Brain microvascular endothelial cell (primary cell): ENCODE data around the gene MED16.
"Not testable (repeated sequence)": the region's sequence is repeated elsewhere in the genome, so short reads cannot be mapped to it uniquely, and the experiment has no call there.

ENCODE experiments used
- DNase-seq: peaks from one replicate; pipeline ENCODE4 v3.0.0-alpha.2; 2020
- H3K27ac ChIP-seq: fragments of 250-450 bp; sonication (Bioruptor Pico); 2 replicates; pipeline ENCODE4 v1.5.1; 2020; ENCODE audit warnings: mild to moderate bottlenecking, moderate library complexity
- H3K27me3 ChIP-seq: fragments of 250-450 bp; sonication (Bioruptor Pico); replicated peaks from 2 replicates; pipeline ENCODE4 v1.5.1; 2020; ENCODE audit warnings: mild to moderate bottlenecking
- H3K36me3 ChIP-seq: fragments of 250-450 bp; sonication (Bioruptor Pico); replicated peaks from 2 replicates; pipeline ENCODE4 v1.5.1; 2020; ENCODE audit warnings: mild to moderate bottlenecking
- H3K4me3 ChIP-seq: 2 replicates; pipeline ENCODE4 v1.5.1; 2011; ENCODE audit warnings: low read depth, mild to moderate bottlenecking, control low read depth, low read length, moderate library complexity
- in situ Hi-C: cut with HindIII; loops from 2 replicates; pipeline ENCODE4 v1.10.0; 2017; ENCODE audit warnings: low sequenced_read_pairs, low pct_ligation_motif_present
- TF ChIP-seq, protein P1 (sequence below): IDR thresholded peaks from 2 replicates; pipeline ENCODE4 v1.5.1; 2011; ENCODE audit warnings: low read depth, mild to moderate bottlenecking, moderate library complexity, low read length, control low read depth, inconsistent platforms; ENCODE audit errors: missing control alignments

Gene MED16

DNA sequence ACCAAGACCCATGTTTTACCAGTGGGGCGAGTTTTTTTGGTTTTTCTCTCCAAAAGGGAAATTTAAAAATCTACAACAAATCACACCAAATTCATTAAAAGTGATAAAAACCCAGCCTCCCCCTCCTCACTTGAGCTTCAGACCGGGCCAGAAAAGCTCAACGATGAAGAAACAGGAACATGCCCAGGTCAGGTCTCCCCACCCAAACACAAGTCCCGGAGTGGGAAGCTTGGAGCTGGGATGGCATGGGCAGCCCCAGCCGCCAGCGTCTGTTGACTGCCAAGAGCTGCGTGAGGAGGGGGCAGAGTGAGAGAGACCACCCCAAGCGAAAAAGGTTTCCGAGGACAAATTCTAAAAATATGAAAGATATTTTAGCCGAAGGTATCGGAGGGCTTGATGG, 4.0 kb upstream of the MED16 start:
- DNase-seq, result no peak
- Histone ChIP-seq H3K27ac (no peak overlapping the region), H3K36me3 (peaks cover 27% of the 10 kb centered on the region), H3K27me3 (no peaks in the 10 kb centered on the region), H3K4me3 (no peak overlapping the region)
- TF ChIP-seq, protein P1, sequence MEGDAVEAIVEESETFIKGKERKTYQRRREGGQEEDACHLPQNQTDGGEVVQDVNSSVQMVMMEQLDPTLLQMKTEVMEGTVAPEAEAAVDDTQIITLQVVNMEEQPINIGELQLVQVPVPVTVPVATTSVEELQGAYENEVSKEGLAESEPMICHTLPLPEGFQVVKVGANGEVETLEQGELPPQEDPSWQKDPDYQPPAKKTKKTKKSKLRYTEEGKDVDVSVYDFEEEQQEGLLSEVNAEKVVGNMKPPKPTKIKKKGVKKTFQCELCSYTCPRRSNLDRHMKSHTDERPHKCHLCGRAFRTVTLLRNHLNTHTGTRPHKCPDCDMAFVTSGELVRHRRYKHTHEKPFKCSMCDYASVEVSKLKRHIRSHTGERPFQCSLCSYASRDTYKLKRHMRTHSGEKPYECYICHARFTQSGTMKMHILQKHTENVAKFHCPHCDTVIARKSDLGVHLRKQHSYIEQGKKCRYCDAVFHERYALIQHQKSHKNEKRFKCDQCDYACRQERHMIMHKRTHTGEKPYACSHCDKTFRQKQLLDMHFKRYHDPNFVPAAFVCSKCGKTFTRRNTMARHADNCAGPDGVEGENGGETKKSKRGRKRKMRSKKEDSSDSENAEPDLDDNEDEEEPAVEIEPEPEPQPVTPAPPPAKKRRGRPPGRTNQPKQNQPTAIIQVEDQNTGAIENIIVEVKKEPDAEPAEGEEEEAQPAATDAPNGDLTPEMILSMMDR, result no peak
- in situ Hi-C loops, result no loop called here

DNA sequence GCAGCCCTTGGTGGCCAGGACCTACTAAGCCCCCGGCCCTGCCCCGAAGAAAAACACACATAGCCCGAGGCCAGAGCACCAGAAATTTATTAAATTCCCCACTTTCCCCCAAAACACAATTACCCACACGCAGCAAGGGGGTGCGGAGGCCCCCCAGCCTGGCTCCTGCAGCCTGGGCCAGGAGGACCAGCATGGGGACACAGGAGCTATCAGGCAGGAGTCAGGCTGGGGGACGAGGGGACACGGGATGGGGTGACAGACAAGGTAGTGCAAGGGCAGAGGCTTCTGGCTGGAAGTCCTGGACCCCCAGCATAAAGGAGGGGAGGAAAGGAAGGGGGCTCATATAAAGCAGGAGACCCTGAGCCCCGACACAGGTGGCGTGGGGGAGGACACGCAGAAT, 3.4 kb upstream of the MED16 start:
- no peak overlapping the region for H3K27ac ChIP-seq
- no peak overlapping the region for H3K4me3 ChIP-seq
- TF ChIP-seq, protein P1, result no peak
- DNase-seq, result no peak
- H3K27me3 ChIP-seq, result no peaks in the 10 kb centered on the region
- in situ Hi-C loops, result no loop called here
- H3K36me3 ChIP-seq, result peaks cover 24% of the 10 kb centered on the region

DNA sequence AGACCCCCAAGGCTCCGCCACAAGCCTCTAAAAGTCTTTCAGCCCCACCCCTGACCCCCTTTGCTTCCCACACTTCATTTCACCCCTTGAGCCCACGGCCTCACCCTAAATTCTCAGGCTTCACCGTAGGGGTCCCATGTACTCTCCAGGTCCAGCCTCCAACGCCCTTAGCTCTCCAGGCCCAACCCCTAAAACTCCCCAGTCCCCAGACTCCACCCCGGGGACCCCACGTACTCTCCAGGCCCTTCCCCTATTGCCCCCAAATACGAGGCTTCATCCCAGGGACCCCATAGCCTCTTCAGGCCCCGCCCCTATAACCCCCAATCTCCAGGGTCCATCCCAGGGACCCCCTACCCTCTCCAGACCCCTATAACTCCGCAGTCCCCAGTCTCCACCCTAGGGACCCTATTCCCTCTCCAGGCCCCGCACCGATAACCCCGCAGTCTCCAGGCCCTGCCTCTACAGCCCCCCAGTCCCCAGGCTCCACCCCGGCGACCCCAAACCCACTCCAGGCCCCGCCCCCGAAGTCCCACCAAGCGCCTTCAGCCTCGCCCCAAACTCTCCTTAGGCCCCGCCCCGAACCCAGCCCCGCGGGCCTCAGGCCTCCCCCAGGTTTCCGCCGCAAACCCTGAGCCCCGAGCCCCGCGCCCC, 619 bp downstream of the MED16 start:
- H3K27ac ChIP-seq, result peak overlapping the region; percentile 42
- TF ChIP-seq, protein P1, result no peak
- DNase-seq, result no peak
- in situ Hi-C loops, result no loop called here
- peak overlapping the region; percentile 79 for H3K4me3 ChIP-seq
- peaks cover 25% of the 10 kb centered on the region for H3K36me3 ChIP-seq
- H3K27me3 ChIP-seq, result no peaks in the 10 kb centered on the region

DNA sequence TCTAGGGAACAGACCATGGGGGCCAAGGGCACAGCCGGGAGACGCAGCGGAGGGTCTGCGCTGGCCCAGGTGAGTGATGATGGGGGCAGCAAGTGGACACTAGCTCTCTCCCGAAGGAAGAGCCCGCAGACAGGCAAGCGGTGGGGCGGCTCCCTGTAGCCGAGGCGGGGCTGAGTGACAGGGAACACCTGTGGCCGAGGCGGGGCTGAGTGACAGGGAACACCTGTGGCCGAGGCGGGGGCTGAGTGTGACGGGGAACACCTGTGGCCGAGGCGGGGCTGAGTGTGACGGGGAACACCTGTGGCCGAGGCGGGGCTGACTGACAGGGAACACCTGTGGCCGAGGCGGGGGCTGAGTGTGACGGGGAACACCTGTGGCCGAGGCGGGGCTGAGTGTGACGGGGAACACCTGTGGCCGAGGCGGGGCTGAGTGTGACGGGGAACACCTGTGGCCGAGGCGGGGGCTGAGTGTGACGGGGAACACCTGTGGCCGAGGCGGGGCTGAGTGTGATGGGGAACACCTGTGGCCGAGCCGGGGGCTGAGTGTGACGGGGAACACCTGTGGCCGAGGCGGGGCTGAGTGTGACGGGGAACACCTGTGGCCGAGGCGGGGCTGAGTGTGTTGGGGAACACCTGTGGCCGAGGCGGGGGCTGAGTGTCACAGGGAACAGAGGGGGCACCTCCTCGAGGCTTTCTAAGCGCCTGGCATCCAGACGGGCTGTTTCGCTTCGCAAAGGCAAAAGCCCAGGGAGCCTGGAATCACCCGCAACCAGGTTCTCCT, 1.4 kb downstream of the MED16 start:
- H3K27ac ChIP-seq, in situ Hi-C loops: not testable (repeated sequence)
- peaks cover 32% of the 10 kb centered on the region for H3K36me3 ChIP-seq

DNA sequence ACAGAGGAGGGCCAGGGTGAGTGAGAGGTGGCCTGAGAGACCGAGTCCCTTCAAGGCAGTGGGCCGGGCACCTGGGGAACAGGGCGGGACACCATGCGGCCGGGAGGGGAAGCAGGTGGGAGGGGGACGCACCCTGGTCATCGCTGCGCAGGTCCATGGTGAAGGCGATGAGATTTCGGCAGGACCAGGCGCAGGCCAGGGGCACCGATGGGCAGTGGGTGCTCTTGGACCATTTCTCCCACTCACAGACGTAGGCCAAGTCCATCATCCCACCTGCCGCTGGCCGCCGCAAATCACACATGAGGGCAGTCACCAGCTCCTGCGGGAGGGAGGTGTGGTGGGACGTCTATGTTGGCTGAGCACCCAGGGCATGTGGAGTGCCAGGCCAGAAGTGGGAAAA, 2.2 kb downstream of the MED16 start:
- Histone ChIP-seq H3K36me3 (peaks cover 37% of the 10 kb centered on the region), H3K27ac (no peak overlapping the region), H3K27me3 (no peaks in the 10 kb centered on the region), H3K4me3 (no peak overlapping the region)
- DNase-seq, result no peak
- in situ Hi-C loops, result no loop called here
- TF ChIP-seq, protein P1, result no peak

More for the DNA sequence above, 1.4 kb downstream of the MED16 start:
- DNase-seq, H3K27me3 ChIP-seq: not testable (repeated sequence)
- peak overlapping the region; percentile 79 for H3K4me3 ChIP-seq

DNA sequence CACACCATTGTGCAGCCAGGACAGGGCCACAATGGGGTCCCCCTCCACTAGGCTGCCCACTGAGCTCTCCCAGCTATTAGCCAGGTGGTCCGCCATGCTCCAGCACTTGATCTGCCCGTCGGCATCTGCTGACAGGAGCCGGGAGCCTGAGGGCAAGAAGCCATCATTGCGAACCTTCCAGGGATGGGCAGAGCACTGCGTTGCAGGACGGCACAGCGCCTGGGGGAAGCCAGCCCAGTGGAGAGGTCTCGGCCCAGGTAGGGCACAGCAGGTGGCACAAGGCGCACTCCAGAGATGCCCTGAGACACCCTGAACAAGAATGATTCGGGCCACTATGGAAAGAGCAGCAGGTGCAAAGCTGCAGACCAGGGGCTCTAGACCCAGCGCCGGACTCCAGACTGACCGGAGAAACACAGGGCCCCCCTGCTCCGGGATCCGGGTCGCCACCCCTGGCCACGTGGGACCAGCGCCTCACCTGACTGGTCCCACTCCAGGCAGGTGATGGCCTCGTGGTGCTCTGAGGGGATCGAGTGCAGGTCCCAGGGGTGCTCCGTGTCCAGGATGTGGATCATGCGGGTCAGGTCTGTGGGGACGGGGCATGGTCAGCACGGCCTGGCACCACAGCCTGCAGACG, 3.2 kb downstream of the MED16 start:
- Histone ChIP-seq H3K4me3 (no peak overlapping the region), H3K27ac (no peak overlapping the region), H3K27me3 (no peaks in the 10 kb centered on the region), H3K36me3 (peaks cover 47% of the 10 kb centered on the region)
- TF ChIP-seq, protein P1, result no peak
- DNase-seq, result no peak
- in situ Hi-C loops, result no loop called here
